A673 (cell line): ENCODE data around the gene OR5D18. TPM values are rescaled to one million over a fixed set of nuclear protein-coding genes. Genes with fewer than 3 reads are reported as not detected.
"Not testable (repeated sequence)": the region's sequence is repeated elsewhere in the genome, so short reads cannot be mapped to it uniquely, and the experiment has no call there.

Source experiments
- BruUV-seq: library from RNA; stranded (reverse); fragments of 400-500 nt; replicated peaks from 2 replicates; lab custom pipeline; 2021; lab: Mats Ljungman, UMichigan
- CTCF ChIA-PET: fragments of 300-600 bp; sonication (Branson Sonifier 250); formaldehyde crosslinking; loops from one replicate; lab custom pipeline; 2022; ENCODE audit warnings: antibody characterized with exemption; lab: Charles Lee
- POLR2A ChIA-PET: fragments of 300-600 bp; sonication (Branson Sonifier 250); formaldehyde crosslinking; loops from one replicate; lab custom pipeline; 2022; ENCODE audit warnings: antibody characterized with exemption; ENCODE audit not compliant: low non-redundant PET; lab: Charles Lee
- DNase-seq: peaks from one replicate; pipeline ENCODE4 v3.0.0-alpha.2; 2015; ENCODE audit warnings: low spot score
- H3K27ac ChIP-seq: fragments of 200-600 bp; sonication (generic); 2 replicates; pipeline ENCODE4 v1.5.1; 2016; ENCODE audit warnings: mixed run types, low read depth, mild to moderate bottlenecking, mixed read lengths, antibody characterized with exemption, low read length; ENCODE audit not compliant: poor library complexity, severe bottlenecking
- H3K27me3 ChIP-seq: fragments of 200-600 bp; sonication (generic); replicated peaks from 2 replicates; pipeline ENCODE4 v1.6.1; 2017; ENCODE audit warnings: mixed run types, low read depth, mild to moderate bottlenecking, mixed read lengths, antibody characterized with exemption, low read length; ENCODE audit not compliant: insufficient read depth, poor library complexity
- H3K36me3 ChIP-seq: fragments of 200-600 bp; sonication (generic); 2 replicates; pipeline ENCODE4 v1.6.1; 2016; ENCODE audit warnings: mixed run types, mild to moderate bottlenecking, mixed read lengths, antibody characterized with exemption, low read length; ENCODE audit not compliant: insufficient read depth, poor library complexity, severe bottlenecking
- H3K4me1 ChIP-seq: fragments of 200-600 bp; sonication (generic); 2 replicates; pipeline ENCODE4 v1.6.1; 2017; ENCODE audit warnings: mixed run types, mild to moderate bottlenecking, mixed read lengths, antibody characterized with exemption, low read length; ENCODE audit not compliant: insufficient read depth, poor library complexity, severe bottlenecking
- H3K4me3 ChIP-seq: fragments of 200-600 bp; sonication (generic); 2 replicates; pipeline ENCODE4 v1.5.1; 2016; ENCODE audit warnings: low read depth, mixed run types, mild to moderate bottlenecking, mixed read lengths, low read length; ENCODE audit not compliant: poor library complexity, severe bottlenecking
- H3K9me3 ChIP-seq: fragments of 200-600 bp; sonication (generic); 2 replicates; pipeline ENCODE4 v1.6.1; 2016; ENCODE audit warnings: mixed run types, low read depth, mild to moderate bottlenecking, mixed read lengths, antibody characterized with exemption, low read length; ENCODE audit not compliant: poor library complexity, severe bottlenecking
- CTCF ChIP-seq: fragments of 300-800, 200-600 bp; sonication (generic); conservative IDR thresholded peaks from 2 replicates; pipeline ENCODE4 v1.5.1; 2017; ENCODE audit warnings: low read depth, mild to moderate bottlenecking, antibody characterized with exemption, low read length, moderate library complexity, mixed read lengths
- EZH2 ChIP-seq: fragments of 200-600 bp; sonication (generic); IDR thresholded peaks from 2 replicates; pipeline ENCODE4 v1.6.1; 2017; ENCODE audit warnings: borderline replicate concordance, low read depth, mild to moderate bottlenecking, mixed read lengths, antibody characterized with exemption, low read length; ENCODE audit not compliant: poor library complexity, severe bottlenecking
- intact Hi-C: fragments of 100-400 bp; cut with micrococcal nuclease; formaldehyde crosslinking; loops from one replicate; pipeline ENCODE4 v1.10.0; 2022; ENCODE audit not compliant: unreplicated experiment
- total RNA-seq: library from RNA; stranded (reverse); gene quantifications from 2 replicates; pipeline ENCODE4 v1.2.3, GENCODE V29; 2021

Gene OR5D18
- total RNA-seq, 1 experiment from 2014 or later: not detected

GRCh38 chr11:55854704-55855103 lies 35.3 kb downstream of the OR5D18 start:
- intact Hi-C loops: no loop called here
- H3K9me3 ChIP-seq: no peaks in the 10 kb centered on the region
- DNase-seq: no peak
- H3K27me3 ChIP-seq: no peaks in the 10 kb centered on the region
- BruUV-seq: no TSS peak
- ChIA-PET POLR2A (no interaction called here), CTCF (no interaction called here)
- no peaks in the 10 kb centered on the region for H3K36me3 ChIP-seq
- TF ChIP-seq EZH2 (no peak), CTCF (no peak)
- no peak overlapping the region for H3K4me3 ChIP-seq
- H3K4me1 ChIP-seq: no peaks in the 10 kb centered on the region
- H3K27ac ChIP-seq: no peak overlapping the region

DNA sequence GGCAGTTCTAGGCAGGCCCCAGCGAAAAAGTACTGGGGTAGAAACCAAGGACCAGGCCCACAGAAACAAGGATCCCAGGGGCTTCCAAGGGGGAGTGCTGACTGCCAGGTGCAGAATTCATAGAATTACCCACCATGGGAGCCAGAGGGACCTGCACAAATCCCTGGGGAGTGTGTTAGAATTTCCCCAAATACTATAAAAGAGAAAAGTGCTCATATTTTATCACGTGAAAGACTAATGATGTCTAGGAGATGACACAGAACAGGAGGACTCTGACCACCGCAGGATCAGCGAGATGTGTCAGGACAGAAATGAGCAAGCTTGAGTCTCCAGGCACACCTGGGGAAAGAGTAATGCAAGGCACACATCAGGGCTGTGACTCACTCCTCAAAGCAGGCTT lies 47.9 kb downstream of the OR5D18 start:
- H3K9me3 ChIP-seq, H3K27me3 ChIP-seq, POLR2A ChIA-PET, BruUV-seq, DNase-seq, H3K4me3 ChIP-seq, H3K36me3 ChIP-seq, intact Hi-C loops, CTCF ChIA-PET, H3K4me1 ChIP-seq, H3K27ac ChIP-seq: not testable (repeated sequence)

Other genes starting within 250 kb of the OR5D18 start
- gene OR4C16, start 247.5 kb upstream of the OR5D18 start, total RNA-seq: not detected in 2 replicates
- not detected in 2 replicates for gene OR4C11, start 212.0 kb upstream of the OR5D18 start, total RNA-seq
- gene OR4P4, start 184.5 kb upstream of the OR5D18 start, total RNA-seq: not detected in 2 replicates
- not detected in 2 replicates for gene OR4S2, start 171.3 kb upstream of the OR5D18 start, total RNA-seq
- gene OR4C6, start 157.4 kb upstream of the OR5D18 start, total RNA-seq: not detected in 2 replicates
- gene OR5D13, start 46.2 kb upstream of the OR5D18 start, total RNA-seq: not detected in 2 replicates
- not detected in 2 replicates for gene OR5D14, start 24.1 kb upstream of the OR5D18 start, total RNA-seq
- not detected in 2 replicates for gene OR5L1, start 8.3 kb upstream of the OR5D18 start, total RNA-seq
- gene OR5L2, start 7.6 kb downstream of the OR5D18 start, total RNA-seq: not detected in 2 replicates
- gene OR5D16, start 19.1 kb downstream of the OR5D18 start, total RNA-seq: not detected in 2 replicates
- gene TRIM51, start 63.7 kb downstream of the OR5D18 start, total RNA-seq: not detected in 2 replicates
- gene OR5W2, start 95.0 kb downstream of the OR5D18 start, total RNA-seq: not detected in 2 replicates
- not detected in 2 replicates for gene OR5I1, start 116.8 kb downstream of the OR5D18 start, total RNA-seq
- not detected in 2 replicates for gene OR10AG1, start 150.3 kb downstream of the OR5D18 start, total RNA-seq
- not detected in 2 replicates for gene OR5F1, start 175.0 kb downstream of the OR5D18 start, total RNA-seq
- not detected in 2 replicates for gene OR5AS1, start 208.0 kb downstream of the OR5D18 start, total RNA-seq